ENCODE measurements around the gene PM20D1. TPM values are rescaled to one million over a fixed set of nuclear protein-coding genes. Genes with fewer than 3 reads are reported as not detected.

Gene PM20D1
- polyA plus RNA-seq, 4 donors: 0.15 to 0.19 TPM; not detected in 2

DNA sequence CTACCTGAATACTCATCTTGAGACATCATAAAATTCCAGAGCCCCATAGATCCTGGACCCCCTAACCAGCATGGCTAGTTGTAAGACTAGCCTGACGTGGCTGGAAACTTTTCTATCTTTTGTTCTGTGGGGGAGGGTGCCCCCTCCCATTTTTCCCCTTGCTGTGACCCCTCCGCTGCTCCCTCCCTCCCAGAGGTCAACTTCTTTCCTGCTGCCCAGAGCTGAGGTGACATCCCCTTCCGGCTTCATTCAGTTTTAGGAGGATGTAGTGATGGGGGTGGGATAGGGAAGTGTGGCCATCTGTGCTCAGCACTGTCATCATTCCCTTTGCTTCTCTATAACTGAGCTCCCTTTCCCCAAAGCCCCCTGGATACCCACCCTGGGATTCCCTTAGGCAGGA, 32.6 kb downstream of the PM20D1 start:
- Histone ChIP-seq H3K36me3 (ENCODE audit: control insufficient read depth in 3 of 3, insufficient read depth in 2 of 3, low read depth in 1 of 3, low read length in 3 of 3) (no peaks in the 10 kb centered on the region), H3K4me3 (ENCODE audit: low read depth in 1 of 3, low read length in 3 of 3) (no peak overlapping the region), H3K4me1 (ENCODE audit: control insufficient read depth in 3 of 3, insufficient read depth in 2 of 3, low read depth in 1 of 3, low read length in 2 of 3) (peaks cover 0 to 12% (median 2%) of the 10 kb centered on the region in 3 donors), H3K27ac (ENCODE audit: low read depth in 1 of 3, low read length in 2 of 3) (no peak overlapping the region), H3K9me3 (ENCODE audit: control insufficient read depth in 2 of 2, insufficient read depth in 1 of 2, low read depth in 1 of 2, low read length in 1 of 2) (no peaks in the 10 kb centered on the region), H3K27me3 (ENCODE audit: control insufficient read depth in 3 of 3, insufficient read depth in 3 of 3, low read length in 3 of 3) (peaks cover 0 to 20% (median 0%) of the 10 kb centered on the region in 3 donors)
- WGBS, 3 donors: 77 to 83% (median 83%) methylated on average over 3 of the region's 3 CpGs
- no peak for DNase-seq
- no peak for FAIRE-seq

DNA sequence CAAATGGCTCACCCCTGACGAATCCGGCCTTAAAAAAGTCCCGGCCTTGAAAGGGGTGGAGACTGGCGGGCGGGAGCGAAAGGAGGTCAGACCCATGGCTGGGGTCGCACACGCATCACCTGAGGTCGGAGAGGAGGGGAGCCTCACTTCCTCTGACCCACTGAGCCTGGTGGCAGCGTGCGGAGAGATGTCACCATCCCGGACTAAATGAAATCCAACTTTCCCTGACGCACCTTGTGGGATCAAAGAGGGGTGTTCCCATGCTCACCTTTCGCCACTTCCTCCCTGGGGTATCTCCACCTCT, 36.2 kb downstream of the PM20D1 start:
- Histone ChIP-seq H3K9me3 (ENCODE audit: control insufficient read depth in 2 of 2, insufficient read depth in 1 of 2, low read depth in 1 of 2, low read length in 1 of 2) (no peaks in the 10 kb centered on the region), H3K27me3 (ENCODE audit: control insufficient read depth in 3 of 3, insufficient read depth in 3 of 3, low read length in 3 of 3) (peaks cover 0 to 25% (median 0%) of the 10 kb centered on the region in 3 donors), H3K36me3 (ENCODE audit: control insufficient read depth in 3 of 3, insufficient read depth in 2 of 3, low read depth in 1 of 3, low read length in 3 of 3) (peaks cover 0 to 11% (median 0%) of the 10 kb centered on the region in 3 donors), H3K4me1 (ENCODE audit: control insufficient read depth in 3 of 3, insufficient read depth in 2 of 3, low read depth in 1 of 3, low read length in 2 of 3) (peaks cover 0 to 19% (median 6%) of the 10 kb centered on the region in 3 donors), H3K27ac (ENCODE audit: low read depth in 1 of 3, low read length in 2 of 3) (peak overlapping the region in 1 of 3 donors; percentile 75), H3K4me3 (ENCODE audit: low read depth in 1 of 3, low read length in 3 of 3) (peak overlapping the region; percentile 50 to 84 (median 83))
- 2 to 6% (median 3%) methylated on average over 14 of the region's 14 CpGs for WGBS, 3 donors
- FAIRE-seq: no peak
- DNase-seq: no peak

DNA sequence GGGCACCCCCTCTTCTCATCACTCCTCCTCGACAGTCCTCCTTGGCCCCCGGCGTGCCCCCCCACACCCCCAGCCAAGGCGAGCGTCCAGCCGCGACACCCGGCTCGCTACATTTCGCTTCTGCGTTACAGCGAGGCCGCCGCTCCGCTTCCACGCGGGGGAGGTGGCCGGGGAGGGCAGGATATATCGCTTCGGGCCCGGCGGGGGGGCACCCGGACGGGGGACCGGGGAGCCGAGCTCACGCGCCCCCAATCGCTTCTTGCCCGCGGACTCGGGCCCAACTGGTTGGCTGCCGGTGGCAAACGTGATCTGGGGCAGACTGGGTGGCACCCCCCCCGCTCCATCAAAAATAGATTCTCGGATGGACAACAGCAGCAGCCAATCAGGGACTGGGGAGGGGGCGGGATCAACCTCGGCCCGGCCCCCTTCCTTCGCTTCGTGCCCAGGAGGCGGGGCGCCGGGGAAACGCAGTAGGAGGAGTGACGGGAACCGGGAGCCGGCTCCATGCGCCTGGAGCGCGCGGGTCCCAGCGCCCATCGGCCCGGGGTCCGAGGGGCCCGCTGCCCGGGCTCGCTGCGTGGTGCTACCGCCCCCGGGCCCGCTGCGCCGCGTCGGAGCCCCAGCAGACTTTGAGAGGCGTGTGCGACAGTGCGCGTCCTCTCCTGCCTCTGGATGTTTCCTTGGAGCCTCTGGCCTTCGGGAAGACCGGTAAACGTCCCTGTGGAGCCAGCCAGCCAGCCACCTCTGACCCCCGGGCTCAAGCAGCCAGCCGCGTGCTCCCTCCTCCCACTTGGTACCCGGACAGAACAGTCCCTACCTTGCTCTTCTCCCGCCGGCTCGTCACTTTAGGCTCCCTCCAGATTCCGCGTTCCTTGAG, 36.8 kb downstream of the PM20D1 start, which contains the start of gene SLC41A1:
Gene SLC41A1 (minus strand): TSS at position 321 of the 877 bp plus-strand sequence. CDS start 2,757 bp downstream, outside the sequence.
- H3K36me3 ChIP-seq (ENCODE audit: control insufficient read depth in 3 of 3, insufficient read depth in 2 of 3, low read depth in 1 of 3, low read length in 3 of 3): peaks cover 0 to 13% (median 0%) of the 10 kb centered on the region in 3 donors
- H3K27ac ChIP-seq (ENCODE audit: low read depth in 1 of 3, low read length in 2 of 3): peak within 1 kb of the TSS; percentile 8 to 78 (median 42)
- peaks cover 0 to 25% (median 0%) of the 10 kb centered on the region in 3 donors for H3K27me3 ChIP-seq (ENCODE audit: control insufficient read depth in 3 of 3, insufficient read depth in 3 of 3, low read length in 3 of 3)
- FAIRE-seq (no peak), DNase-seq (peak; percentile 92)
- H3K4me1 ChIP-seq (ENCODE audit: control insufficient read depth in 3 of 3, insufficient read depth in 2 of 3, low read depth in 1 of 3, low read length in 2 of 3): peaks cover 0 to 19% (median 6%) of the 10 kb centered on the region in 3 donors
- WGBS, 3 donors: 0 to 1% (median 0%) methylated on average over 52 to 83 of the region's 83 CpGs
- peak within 1 kb of the TSS; percentile 80 to 84 (median 83) for H3K4me3 ChIP-seq (ENCODE audit: low read depth in 1 of 3, low read length in 3 of 3)
- H3K9me3 ChIP-seq (ENCODE audit: control insufficient read depth in 2 of 2, insufficient read depth in 1 of 2, low read depth in 1 of 2, low read length in 1 of 2): no peaks in the 10 kb centered on the region

DNA sequence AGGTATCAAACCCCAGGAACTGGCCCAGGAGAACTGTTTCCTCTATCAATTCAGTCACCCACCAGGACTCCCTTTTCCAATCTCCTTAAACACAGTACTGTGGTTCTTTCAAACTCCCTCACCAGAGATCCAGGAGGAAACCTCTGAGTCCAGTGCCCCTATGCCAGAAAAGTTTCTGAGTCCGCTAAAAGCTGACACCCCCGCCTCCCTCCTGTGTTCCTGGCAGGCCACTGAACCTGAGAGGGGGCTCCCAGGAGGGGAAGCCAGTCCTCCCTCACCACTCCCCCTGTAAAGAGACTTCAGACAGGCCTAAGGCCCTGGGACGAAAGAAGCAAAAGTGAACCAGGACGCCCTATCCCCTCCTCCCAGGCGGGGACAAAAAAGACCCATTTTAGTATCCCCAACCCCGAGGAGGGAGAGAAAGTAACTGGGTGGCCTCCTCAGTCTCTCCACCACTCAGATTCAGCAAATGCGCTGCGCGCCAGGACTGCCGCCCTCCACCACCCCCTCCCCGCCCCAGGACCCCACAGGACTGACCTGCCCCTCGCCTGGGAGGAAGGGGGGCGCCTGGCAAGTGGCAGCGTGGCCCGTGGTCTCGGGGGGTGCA, 37.6 kb downstream of the PM20D1 start:
- Histone ChIP-seq H3K4me3 (ENCODE audit: low read depth in 1 of 3, low read length in 3 of 3) (peak overlapping the region; percentile 80 to 84 (median 83)), H3K27ac (ENCODE audit: low read depth in 1 of 3, low read length in 2 of 3) (peak overlapping the region in 2 of 3 donors; percentile 42 to 78), H3K9me3 (ENCODE audit: control insufficient read depth in 2 of 2, insufficient read depth in 1 of 2, low read depth in 1 of 2, low read length in 1 of 2) (no peaks in the 10 kb centered on the region), H3K4me1 (ENCODE audit: control insufficient read depth in 3 of 3, insufficient read depth in 2 of 3, low read depth in 1 of 3, low read length in 2 of 3) (peaks cover 0 to 19% (median 6%) of the 10 kb centered on the region in 3 donors), H3K36me3 (ENCODE audit: control insufficient read depth in 3 of 3, insufficient read depth in 2 of 3, low read depth in 1 of 3, low read length in 3 of 3) (peaks cover 0 to 13% (median 0%) of the 10 kb centered on the region in 3 donors), H3K27me3 (ENCODE audit: control insufficient read depth in 3 of 3, insufficient read depth in 3 of 3, low read length in 3 of 3) (peaks cover 0 to 25% (median 0%) of the 10 kb centered on the region in 3 donors)
- 5 to 8% (median 7%) methylated on average over 13 to 16 of the region's 16 CpGs for WGBS, 3 donors
- FAIRE-seq (no peak), DNase-seq (peak in 1 of 2 donors; percentile 19)

DNA sequence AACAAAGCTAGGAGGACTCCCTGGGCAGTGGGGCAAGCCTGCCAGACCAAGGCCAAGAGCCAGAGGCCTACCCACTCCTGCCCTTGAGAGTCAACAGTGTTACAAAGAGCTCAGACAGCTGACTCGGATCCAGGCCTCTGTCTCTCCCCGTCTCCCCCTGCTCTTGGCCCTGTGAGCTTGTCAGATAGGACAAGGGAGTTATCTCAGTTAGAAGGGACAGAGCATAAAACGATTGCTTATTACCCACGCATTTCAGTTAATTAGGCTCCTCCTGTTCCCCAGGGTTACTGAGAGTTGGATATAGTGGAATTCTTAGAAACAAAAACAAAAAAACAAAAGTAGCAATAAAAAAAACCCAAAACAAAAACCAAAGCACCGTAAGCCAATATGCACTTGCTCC, 38.3 kb downstream of the PM20D1 start:
- 26 to 48% (median 33%) methylated on average over 5 of the region's 5 CpGs for WGBS, 3 donors
- Histone ChIP-seq H3K4me1 (ENCODE audit: control insufficient read depth in 3 of 3, insufficient read depth in 2 of 3, low read depth in 1 of 3, low read length in 2 of 3) (peaks cover 0 to 19% (median 10%) of the 10 kb centered on the region in 3 donors), H3K4me3 (ENCODE audit: low read depth in 1 of 3, low read length in 3 of 3) (no peak overlapping the region), H3K27me3 (ENCODE audit: control insufficient read depth in 3 of 3, insufficient read depth in 3 of 3, low read length in 3 of 3) (peaks cover 0 to 21% (median 0%) of the 10 kb centered on the region in 3 donors), H3K9me3 (ENCODE audit: control insufficient read depth in 2 of 2, insufficient read depth in 1 of 2, low read depth in 1 of 2, low read length in 1 of 2) (no peaks in the 10 kb centered on the region), H3K27ac (ENCODE audit: low read depth in 1 of 3, low read length in 2 of 3) (no peak overlapping the region), H3K36me3 (ENCODE audit: control insufficient read depth in 3 of 3, insufficient read depth in 2 of 3, low read depth in 1 of 3, low read length in 3 of 3) (peaks cover 0 to 13% (median 0%) of the 10 kb centered on the region in 3 donors)
- DNase-seq (peak in 1 of 2 donors; percentile 14), FAIRE-seq (no peak)

DNA sequence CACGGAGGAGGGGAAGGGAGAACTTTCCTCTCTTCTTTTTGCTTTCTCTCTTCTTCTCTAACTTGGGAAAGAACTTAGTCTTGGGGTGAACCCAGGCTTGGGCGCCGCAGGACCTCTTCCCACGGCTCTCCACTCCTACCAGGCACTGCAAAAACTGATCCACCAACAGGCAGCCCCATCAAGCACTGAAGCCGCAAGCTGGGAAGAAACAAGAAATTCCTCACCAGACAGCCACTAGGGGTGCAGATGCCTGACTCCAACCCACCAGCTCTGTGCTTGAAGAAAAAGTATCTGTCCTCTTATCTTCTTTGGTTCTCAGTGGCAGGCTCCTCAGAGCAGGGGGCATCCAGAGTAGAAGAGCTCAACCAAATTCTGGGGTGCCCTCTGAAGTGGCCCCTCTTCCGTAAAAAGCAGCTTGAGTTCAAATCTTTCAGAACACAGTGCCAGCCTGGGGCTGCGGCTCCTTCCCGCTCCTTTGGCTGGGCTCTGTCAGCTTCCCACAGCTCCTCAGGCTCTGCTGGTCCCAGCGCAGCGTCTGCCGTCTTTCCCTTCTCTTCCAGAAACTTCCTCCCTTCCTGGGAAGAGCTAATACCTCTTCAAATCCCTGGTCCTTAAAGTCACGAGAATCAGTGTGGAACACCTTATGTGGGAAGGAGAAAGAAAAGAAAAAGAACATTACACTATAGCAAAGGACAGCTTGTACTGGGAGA, 39.3 kb downstream of the PM20D1 start:
- Histone ChIP-seq H3K27ac (ENCODE audit: low read depth in 1 of 3, low read length in 2 of 3) (no peak overlapping the region), H3K9me3 (ENCODE audit: control insufficient read depth in 2 of 2, insufficient read depth in 1 of 2, low read depth in 1 of 2, low read length in 1 of 2) (no peaks in the 10 kb centered on the region), H3K4me3 (ENCODE audit: low read depth in 1 of 3, low read length in 3 of 3) (no peak overlapping the region), H3K27me3 (ENCODE audit: control insufficient read depth in 3 of 3, insufficient read depth in 3 of 3, low read length in 3 of 3) (peaks cover 0 to 21% (median 0%) of the 10 kb centered on the region in 3 donors), H3K36me3 (ENCODE audit: control insufficient read depth in 3 of 3, insufficient read depth in 2 of 3, low read depth in 1 of 3, low read length in 3 of 3) (peaks cover 0 to 13% (median 0%) of the 10 kb centered on the region in 3 donors), H3K4me1 (ENCODE audit: control insufficient read depth in 3 of 3, insufficient read depth in 2 of 3, low read depth in 1 of 3, low read length in 2 of 3) (peaks cover 0 to 19% (median 13%) of the 10 kb centered on the region in 3 donors)
- 90 to 94% (median 90%) methylated on average over 12 of the region's 12 CpGs for WGBS, 3 donors
- FAIRE-seq: no peak
- DNase-seq: no peak

DNA sequence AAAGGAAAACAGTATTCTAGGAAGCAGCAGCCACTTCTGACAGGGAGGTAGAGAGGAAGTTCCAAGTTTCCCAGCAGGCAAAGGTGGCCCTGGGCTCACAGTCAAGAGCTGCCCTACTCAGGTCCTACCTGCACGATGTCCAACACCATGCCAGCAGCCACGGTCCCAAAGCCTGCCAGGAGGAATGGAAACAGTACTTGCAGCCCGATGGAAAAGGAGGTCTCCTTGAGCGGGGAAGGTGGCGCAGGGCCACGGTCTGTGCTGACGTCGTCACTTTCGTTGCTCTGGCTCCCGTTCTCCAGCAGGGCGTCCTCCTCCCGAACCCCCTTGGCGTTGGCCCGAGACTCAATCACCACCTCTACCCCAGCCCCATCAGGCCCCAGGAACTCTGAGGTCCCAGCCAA, 40.0 kb downstream of the PM20D1 start:
- Histone ChIP-seq H3K4me1 (ENCODE audit: control insufficient read depth in 3 of 3, insufficient read depth in 2 of 3, low read depth in 1 of 3, low read length in 2 of 3) (peaks cover 0 to 19% (median 13%) of the 10 kb centered on the region in 3 donors), H3K4me3 (ENCODE audit: low read depth in 1 of 3, low read length in 3 of 3) (no peak overlapping the region), H3K27me3 (ENCODE audit: control insufficient read depth in 3 of 3, insufficient read depth in 3 of 3, low read length in 3 of 3) (peaks cover 0 to 21% (median 0%) of the 10 kb centered on the region in 3 donors), H3K27ac (ENCODE audit: low read depth in 1 of 3, low read length in 2 of 3) (no peak overlapping the region), H3K9me3 (ENCODE audit: control insufficient read depth in 2 of 2, insufficient read depth in 1 of 2, low read depth in 1 of 2, low read length in 1 of 2) (no peaks in the 10 kb centered on the region), H3K36me3 (ENCODE audit: control insufficient read depth in 3 of 3, insufficient read depth in 2 of 3, low read depth in 1 of 3, low read length in 3 of 3) (peaks cover 0 to 13% (median 0%) of the 10 kb centered on the region in 3 donors)
- WGBS, 3 donors: 90 to 93% (median 93%) methylated on average over 14 of the region's 14 CpGs
- FAIRE-seq (no peak), DNase-seq (no peak)

DNA sequence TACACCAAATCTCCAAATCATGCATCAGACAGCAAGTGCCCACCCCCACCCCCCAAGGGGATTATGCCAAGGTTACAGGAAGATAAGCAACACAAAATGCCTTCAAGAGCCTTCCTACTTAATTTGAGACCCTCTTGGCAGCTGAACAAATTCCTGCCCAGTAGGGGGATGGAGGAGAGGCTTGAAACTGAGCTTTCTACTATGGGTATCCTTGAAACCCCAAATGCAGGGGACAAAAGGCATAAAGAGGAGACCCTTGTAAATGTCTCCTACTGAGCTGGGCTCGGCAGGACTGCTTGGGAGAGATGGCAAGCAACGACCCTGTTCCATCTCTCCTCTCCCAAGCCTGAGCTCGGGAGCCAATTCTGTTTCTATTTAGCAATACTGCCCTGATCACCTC, 40.5 kb downstream of the PM20D1 start:
- H3K9me3 ChIP-seq (ENCODE audit: control insufficient read depth in 2 of 2, insufficient read depth in 1 of 2, low read depth in 1 of 2, low read length in 1 of 2): no peaks in the 10 kb centered on the region
- FAIRE-seq: no peak
- H3K27me3 ChIP-seq (ENCODE audit: control insufficient read depth in 3 of 3, insufficient read depth in 3 of 3, low read length in 3 of 3): peaks cover 0 to 16% (median 0%) of the 10 kb centered on the region in 3 donors

More for the DNA sequence above, 40.5 kb downstream of the PM20D1 start:
- DNase-seq: no peak
- no peak overlapping the region for H3K27ac ChIP-seq (ENCODE audit: low read depth in 1 of 3, low read length in 2 of 3)
- H3K4me3 ChIP-seq (ENCODE audit: low read depth in 1 of 3, low read length in 3 of 3): no peak overlapping the region
- 77 to 87% (median 82%) methylated on average over 3 of the region's 3 CpGs for WGBS, 3 donors
- peaks cover 0 to 19% (median 13%) of the 10 kb centered on the region in 3 donors for H3K4me1 ChIP-seq (ENCODE audit: control insufficient read depth in 3 of 3, insufficient read depth in 2 of 3, low read depth in 1 of 3, low read length in 2 of 3)
- H3K36me3 ChIP-seq (ENCODE audit: control insufficient read depth in 3 of 3, insufficient read depth in 2 of 3, low read depth in 1 of 3, low read length in 3 of 3): peaks cover 0 to 13% (median 0%) of the 10 kb centered on the region in 3 donors

Measured in small intestine (tissue), 7 donors.